ENCODE results near the gene SPATA16.
"Not testable (repeated sequence)": the region's sequence is repeated elsewhere in the genome, so short reads cannot be mapped to it uniquely, and the experiment has no call there.

Gene SPATA16

DNA sequence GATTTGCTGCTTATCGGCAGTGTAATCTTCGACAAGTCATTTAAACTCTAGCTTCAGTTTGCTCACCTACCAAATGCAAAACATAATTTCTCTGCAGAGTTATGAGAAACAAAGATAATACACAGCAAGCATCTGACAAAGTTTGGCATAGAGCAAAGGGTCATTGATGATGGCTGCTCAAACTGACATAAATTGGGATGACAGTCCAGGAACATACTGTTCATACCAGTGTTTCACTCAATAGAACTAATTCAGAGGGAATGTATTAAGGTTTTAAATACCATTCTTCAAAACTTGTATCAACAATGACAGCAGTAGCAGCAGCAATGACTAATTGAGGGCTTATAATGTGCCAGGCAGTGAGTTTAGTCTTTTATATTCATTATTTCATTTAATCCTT lies 137.6 kb downstream of the SPATA16 start:
- DNase-seq = no peak

DNA sequence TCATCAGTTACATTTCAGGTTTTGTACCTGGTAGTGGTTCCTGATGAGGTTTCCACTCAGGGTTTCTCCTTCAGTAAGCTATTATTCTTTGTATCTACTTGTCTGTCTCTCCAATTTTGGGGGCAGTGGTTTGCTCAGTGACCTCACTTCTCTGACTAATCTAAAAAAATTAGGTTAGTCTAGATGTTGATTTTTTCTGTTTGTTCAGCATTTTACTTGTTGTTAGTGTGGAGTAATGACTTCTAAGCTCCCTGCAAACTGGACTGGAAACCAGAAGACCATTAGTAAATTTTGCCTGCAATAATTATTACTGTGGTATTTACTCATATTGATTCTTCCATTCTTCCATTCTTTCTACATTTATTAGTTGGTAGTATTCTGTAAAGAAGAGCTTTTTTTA lies 139.4 kb downstream of the SPATA16 start:
- DNase-seq = no peak

DNA sequence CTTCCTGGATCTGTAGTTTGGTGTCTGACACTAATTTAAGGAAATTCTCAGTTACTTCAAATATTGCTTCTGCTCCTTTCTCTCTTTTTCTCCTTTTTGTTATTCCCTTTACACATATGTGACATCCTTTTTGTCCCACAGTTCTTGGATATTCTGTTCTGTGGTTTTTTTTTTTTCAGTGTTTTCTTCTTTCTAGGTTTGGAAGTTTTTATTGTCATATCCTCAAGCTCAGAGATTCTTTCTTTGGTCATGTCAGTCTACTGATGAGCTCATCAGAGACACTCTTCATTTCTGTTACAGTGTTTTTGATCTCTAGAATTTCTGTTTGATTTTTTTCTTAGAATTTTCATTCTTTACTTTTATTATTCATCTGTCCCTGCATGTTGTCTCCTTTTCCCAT lies 140.5 kb downstream of the SPATA16 start:
- DNase-seq = no peak

DNA sequence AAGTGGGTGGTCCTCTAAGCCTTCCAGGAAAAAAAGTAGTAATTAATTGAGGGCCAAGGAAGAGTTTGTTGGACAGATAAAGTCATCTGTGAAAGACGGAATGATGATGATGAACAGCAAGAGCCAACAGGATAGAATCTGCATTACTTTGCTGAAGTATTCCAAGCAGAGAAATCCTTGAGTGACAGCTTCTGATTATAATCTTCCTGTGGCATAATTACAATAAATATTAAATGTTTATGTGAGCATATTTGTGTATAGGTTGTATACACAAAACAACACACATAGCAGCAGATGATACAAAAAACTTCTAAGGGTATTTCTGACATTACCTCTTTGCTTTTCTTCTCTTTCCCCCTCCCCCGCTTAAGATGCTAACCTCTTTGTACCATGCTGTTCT lies 147.6 kb downstream of the SPATA16 start:
- DNase-seq = no peak

DNA sequence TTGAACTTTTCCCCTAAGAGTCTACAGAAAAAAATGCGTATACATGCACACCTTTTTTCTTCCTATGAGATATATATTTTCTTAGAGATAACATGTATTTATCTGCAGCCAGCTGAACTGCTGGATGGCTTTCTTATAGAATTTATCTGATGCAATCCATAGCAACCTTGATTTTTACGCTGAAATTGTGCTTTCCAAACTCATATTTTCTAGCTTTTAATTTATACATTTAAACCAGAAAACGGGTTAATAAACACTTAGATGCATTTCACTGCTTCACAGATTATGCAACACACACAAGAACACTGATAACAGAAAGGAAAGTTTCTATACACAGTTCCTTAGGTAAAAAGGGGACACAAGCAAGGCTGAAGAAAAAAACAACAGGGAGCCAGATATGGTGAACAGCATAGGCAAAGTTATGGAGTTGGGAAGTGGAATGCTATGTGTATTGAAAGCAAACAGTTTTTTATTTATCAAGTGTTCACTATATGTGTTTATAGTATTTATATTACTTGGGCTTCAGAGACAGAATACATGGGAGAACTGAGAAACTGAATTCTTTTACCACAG lies 149.5 kb downstream of the SPATA16 start:
- DNase-seq = no peak

DNA sequence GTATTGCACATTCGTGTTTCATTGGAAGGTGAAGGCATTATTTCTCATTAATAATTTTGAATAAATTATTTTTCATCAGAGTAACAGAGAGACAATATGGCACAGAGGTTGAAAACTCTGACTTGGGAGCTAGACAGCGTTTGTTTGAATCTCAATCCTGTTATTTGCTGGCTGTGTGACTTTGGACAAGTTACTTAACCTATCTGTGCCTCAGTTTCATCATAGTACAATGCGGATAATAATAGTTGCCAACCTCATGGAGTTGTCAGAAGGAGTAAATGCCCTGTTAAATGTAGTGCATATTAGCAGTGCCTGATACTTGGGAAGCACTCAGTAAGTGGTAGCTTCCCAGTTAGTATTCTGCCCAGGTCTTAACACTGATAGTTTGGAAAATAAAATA lies 151.7 kb downstream of the SPATA16 start:
- DNase-seq = no peak

DNA sequence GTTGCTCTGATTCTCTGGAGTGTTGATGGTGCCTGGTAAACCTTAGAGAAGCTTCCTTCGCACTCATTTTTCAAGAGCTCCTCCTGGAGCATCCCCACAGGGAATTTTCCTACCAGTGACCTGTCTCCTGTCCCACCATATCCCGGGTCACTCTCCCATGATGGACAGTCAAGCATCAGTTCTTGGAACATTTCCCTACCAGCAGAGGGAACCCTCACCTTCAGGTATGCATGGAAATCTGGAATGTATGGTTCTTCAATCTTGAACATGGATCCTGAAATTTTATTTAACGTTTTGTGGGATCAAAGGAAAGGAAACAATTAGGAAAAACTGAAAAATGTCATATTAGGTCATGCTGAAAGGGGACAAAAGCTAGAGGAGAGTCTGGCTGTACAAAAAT lies 153.8 kb downstream of the SPATA16 start:
- DNase-seq = no peak

DNA sequence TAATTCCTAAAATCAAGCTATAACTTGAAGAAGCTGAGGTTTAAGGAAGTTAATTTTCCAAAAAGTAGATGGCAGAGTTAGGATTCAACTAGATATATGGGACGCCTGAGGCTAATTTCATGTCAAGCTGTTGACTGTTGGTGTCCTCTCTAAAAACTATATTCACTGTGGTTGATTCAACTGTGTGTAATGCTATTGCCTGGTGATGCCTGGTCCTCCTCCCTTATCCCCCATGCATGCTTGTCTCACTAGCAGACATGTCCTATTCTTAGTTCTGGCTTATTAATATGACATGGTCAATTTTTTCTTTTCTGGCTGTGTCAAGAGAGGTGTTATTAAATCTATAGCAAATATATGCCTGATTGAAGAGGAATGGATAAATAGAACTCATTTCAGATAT lies 156.1 kb downstream of the SPATA16 start:
- DNase-seq = no peak

DNA sequence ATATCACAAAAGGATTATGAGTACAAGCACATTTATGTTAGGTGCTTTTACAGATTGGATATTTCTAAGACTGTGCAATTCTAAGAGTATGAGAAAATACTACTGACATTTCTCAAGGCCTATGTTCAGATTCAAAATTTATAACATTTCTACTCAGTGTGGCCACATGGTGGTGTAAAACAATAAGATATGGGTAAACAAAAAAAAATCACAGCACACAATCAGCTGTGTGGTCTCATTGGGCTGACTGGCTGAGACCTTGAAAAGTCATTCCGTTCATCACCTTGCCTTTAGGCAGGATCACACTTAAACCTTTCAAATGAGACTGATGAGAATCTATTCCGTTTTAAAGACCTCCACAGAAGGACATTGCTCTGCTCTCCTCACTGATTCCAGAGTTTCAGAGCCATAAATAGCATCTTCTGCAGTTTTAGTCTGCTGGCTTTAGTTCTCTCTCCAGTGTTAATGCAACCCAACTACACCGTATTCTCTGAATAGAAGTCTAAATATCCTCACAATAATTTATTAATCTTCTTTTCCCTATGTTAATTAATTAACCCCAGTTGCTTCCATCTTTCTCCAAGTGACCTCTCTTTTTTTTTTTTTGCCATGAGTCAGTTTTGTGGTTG lies 158.2 kb downstream of the SPATA16 start:
- no peak for DNase-seq

DNA sequence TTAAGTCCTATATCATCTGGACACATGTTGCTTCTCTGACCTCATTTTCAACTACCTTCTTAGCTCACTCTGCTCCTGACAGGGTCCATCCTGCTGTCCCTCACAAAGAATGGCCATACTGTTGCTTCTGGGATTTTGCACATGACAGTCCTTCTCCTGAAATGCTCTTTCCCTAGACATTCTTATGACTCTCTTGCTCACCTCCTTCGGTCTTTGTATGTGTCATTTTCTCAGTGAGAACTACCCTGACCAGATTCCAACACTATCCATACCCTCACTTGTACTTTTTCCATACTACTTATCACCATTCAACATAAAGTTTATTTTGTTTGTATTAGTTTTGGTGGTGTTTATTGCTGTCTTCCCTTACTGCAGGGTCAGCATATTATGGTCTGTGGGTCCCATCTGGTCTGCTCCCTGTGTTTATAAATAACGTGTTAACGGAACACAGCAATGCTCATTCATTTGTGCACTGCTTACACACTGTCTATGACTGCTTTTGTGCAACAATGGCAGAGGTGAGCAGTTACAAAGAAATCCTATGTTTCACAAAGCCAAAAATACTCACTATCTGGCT lies 159.5 kb downstream of the SPATA16 start:
- no peak for DNase-seq

DNA sequence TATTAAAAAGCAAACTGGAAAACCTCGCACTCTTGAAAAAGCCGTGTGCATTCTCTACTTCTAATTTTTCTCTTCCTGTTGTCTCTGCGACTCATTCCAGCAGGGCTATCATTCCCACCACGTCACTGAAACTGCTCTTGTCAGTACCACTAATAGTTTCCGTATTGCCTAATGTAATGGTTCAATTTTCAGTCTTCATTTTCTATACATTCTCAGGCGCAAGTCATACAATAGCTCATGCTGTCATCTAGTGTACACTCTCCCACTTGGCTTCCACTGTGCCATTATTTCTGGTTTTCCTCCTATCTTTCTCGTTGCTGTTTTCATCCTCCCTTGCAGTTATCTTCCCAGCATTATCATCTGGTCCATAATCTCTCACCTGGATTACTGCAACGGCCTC lies 160.2 kb downstream of the SPATA16 start:
- no peak for DNase-seq

DNA sequence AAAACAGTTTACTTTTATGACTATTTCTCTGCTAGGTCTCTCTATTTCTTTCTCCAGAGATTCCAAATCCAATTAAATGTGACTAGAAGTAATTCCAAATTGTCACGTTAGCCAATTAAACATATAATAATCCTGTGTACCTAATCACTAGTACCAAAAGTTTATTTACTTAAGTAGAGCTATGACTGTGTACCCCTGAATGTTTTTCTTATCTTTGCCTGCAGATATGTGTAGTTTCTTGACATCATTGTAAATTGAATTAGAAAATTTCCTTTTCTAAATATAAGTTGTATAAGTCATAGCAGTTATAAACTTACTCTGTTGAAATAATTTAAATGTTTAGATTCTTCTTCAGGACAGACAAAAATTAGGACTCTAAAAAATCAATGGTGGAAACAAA lies 163.3 kb downstream of the SPATA16 start:
- DNase-seq = no peak

DNA sequence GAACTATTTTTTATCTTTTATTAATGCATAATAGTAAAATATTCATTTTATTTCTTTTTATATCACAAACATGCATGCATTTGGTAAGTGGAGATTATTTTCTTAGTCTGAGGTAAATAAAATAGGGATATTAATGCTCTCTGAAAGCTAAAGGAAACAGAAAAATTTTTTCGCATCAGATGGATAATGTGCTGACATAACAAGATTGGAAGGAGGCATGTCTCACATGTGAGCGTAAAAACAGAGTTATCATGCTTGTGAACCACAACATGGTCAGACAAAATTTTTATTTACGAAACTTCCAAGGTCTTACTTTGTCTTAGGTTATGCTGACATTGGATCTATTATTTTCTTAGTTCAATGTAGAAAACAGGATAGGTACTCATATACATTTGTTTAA lies 166.1 kb downstream of the SPATA16 start:
- DNase-seq = no peak

DNA sequence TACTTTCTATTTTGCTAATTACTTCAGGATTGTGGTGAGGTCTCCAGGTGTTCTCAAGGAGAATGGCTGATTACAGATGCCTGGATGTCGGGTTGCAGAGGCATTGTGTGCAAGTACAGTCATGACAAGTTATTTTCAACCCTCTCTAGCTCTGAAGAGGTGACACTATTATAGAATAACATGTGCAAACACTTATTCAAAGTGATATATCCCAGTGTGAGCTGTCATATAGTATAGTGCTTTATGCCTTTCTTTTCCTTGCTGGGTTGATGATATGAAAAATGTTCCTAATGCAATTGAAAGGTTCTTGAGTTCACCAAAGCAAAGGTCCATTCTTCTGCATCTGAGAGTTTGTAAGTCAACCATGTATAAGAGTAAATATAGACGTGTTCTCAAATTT lies 167.2 kb downstream of the SPATA16 start:
- DNase-seq = no peak

DNA sequence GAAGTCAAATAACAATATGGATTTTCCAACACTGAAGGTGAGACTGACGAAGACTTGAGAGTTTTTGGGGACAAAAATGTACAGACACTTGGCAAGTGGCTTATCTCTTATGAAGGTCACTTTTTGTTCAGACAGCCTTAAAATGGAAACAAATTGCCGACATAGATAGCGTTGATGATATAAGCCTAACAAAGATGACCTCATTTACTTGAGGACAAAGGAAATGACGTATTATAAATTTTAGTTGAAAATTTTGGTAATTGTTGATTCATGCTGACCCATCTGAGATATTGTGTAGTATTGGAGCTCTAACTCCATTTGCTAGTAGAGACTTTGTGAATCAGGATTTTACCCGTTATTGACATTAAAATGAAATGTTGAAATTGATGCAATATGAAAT lies 168.3 kb downstream of the SPATA16 start:
- DNase-seq = no peak

DNA sequence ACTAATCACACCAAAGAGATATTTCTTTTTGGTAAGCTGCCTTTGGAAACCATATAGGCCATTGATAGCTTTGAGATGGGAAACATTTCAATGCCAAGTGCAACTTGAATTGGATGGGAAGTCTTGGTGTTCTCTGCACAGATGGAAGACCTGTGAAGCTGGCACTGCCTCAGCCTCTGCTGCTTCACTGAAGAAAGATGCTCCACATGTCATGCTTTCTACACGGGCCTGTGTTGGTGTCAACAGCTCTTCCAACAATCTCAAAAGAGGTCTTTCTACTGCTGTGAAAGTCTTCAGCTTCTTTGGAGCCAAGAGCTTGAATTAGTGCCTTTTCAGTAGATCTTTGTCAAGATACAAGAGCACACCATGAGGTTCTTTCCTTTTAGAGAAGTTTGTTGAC lies 169.0 kb downstream of the SPATA16 start:
- DNase-seq = no peak

DNA sequence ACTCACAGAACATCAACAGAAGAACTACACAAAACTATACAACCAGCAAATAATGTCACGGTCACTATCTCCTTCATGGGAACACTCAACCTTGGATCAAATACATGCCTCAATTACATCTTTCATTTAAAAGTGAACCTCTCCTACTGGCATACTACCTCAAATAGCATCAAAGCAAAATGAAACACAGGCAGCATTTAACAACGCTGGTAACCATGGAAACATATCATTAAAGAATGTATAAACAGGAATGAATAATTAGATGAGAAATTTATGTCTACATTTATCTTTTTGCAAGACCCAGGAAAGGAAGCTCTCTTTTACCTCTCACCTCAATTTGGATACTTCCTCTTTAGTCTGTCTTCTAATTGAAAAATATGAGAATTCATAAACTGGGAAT lies 172.4 kb downstream of the SPATA16 start:
- no peak for DNase-seq

DNA sequence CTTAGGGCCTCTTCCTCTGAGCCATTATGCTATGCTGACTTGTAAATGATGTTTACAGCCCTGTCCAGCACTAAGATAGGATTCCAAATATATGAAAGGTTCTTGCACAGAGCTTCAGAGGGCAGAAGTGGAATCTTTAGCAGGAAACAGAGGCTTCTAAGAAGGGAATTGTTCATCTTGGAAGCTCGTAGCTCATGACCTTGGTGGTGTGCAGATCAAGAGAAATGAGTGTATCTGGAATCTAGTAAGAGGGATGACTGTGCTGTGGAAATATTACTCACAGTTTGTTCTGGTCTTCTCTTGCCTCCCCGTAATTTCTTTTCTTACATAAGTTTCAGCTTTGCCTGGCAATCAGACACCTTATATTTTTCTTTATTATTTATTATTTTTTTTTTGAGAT lies 175.8 kb downstream of the SPATA16 start:
- DNase-seq = no peak

DNA sequence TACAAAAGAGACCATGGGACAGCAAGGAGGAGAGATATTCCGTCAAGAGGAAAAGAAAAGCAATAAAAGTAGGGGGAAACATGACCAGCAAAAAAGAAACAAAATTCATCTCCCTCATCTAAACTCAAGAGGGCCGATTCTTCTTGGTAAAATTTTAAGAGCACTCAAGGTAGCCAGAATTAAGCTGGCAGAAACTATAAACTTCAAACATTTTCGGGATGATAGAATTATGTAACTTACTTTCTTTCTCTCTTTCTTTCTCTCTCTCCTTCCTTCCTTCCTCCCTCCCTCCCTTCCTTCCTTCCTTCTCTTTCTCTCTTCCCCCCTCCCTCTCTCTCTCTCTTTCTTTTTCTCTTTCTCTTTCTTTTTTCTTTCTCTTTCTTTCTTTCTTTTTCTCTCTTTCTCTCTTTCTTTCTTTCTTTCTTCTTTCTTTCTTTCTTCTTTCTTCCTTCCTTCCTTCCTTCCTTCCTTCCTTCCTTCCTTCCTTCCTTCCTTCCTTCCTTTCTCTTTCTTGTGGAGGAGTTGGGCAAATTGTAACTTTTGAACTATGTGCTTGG lies 180.3 kb downstream of the SPATA16 start:
- DNase-seq = not testable (repeated sequence)

DNA sequence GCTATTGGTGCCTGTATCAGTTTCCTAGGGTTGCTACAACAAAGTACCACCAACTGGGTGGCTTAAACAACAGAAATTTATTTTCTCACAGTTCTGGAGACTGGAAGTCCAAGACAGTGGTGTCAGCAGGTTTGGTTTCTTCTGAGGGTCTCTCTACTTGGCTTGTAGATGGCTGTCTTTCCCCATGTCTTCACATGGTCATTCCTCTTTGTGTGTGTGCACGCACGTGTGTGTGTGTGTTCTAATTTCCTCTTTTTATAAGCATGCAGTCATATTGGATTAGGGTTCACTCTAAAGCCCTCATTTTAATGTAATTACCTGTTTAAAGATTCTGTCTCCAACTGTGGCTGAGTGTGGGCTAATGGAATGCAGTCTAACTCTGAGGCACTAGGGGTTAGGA lies 182.5 kb downstream of the SPATA16 start:
- no peak for DNase-seq

DNA sequence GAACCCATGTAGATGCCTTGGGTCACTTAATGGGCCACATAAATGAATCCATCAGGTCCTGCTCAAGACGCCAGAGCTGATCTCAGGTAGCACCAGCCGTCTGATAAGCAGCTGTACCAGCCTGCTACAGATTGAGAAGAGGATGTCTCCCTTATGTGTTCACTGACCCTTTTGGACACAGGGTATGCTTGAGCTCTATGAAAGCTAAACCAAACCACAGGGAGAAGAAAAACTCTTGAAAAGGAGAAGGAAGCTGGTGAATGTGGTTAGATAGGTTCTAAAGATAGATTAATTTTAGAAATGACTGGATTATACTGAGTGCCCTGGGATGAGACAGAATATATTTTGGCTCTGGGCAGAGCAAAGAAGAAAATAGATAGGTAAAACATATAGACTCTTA lies 187.5 kb downstream of the SPATA16 start:
- DNase-seq = no peak

DNA sequence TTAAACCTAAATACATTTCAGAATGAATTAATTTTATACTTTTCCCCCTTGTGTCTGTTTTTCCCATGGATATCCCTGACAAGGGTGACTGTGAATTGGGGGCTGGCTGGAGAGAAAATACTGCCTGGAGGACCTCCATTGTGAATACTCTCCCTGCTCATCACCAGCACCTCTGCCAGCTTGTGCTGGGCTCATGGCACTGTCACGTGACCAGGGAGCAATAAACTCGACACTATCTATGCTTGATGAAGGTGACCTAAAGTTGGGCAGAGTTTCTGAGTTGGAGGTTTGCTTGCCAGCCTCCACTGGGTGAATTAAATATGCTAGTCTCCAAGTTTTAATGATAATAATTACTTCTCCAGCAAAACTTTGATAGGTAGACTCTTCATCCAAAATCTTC lies 189.5 kb downstream of the SPATA16 start:
- no peak for DNase-seq

DNA sequence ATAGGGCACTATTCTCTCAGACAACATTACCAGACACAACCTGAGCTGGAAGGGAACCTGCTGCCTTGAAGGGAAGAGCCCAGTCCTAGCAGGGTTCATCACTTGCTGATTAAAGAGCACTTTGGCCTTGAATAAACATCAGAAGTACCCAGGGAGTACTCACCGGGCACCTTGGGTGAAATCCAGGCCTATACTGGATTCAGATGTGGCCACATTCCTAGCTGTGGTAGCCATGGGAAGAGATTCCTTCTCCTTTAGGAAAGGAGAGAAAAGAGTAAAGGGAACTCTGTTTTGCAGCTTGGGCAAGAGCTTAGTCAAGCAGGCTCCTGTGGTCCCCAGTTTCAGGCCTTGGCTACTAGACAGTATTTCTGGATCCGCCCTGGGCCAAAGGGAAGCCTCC lies 195.0 kb downstream of the SPATA16 start:
- no peak for DNase-seq

DNA sequence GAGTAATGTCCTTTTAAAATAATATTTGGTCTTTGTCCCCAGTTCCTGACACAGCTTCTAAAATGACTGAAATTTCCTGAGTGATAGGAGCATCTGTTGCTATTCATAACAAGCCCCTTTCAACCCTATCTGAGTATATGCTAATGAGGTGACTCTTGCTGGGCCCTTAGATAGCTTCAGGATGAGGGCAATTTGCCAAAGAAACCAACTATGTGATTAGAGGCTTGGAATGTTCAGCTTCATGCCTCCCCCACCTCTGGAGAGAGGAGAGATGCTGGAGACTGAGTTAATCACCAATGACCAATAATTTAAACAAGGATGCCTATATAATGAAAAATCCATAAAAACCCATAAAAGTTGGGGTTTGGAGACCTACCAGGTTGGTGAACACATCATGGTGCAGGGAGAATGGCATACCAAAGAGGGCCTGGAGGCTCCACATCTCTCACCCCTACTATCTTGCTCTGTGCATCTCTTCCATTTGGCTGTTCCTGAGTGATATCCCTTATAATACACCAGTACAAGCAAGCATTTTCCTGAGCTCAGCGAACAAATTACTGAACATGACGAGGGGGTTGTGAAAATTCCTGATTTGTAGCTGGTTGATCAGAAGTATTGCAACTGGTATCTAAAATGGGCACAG lies 201.3 kb downstream of the SPATA16 start:
- DNase-seq = no peak
